GM18519 (cell line): ENCODE data around the gene PRR5.

ENCODE experiments used
- ATAC-seq: cut with Tn5 transposase; IDR thresholded peaks from one replicate; pipeline ENCODE4 v1.9.1; 2021; ENCODE audit warnings: mild to moderate bottlenecking, moderate library complexity; ENCODE audit not compliant: unreplicated experiment, low FRiP score

Gene PRR5

DNA sequence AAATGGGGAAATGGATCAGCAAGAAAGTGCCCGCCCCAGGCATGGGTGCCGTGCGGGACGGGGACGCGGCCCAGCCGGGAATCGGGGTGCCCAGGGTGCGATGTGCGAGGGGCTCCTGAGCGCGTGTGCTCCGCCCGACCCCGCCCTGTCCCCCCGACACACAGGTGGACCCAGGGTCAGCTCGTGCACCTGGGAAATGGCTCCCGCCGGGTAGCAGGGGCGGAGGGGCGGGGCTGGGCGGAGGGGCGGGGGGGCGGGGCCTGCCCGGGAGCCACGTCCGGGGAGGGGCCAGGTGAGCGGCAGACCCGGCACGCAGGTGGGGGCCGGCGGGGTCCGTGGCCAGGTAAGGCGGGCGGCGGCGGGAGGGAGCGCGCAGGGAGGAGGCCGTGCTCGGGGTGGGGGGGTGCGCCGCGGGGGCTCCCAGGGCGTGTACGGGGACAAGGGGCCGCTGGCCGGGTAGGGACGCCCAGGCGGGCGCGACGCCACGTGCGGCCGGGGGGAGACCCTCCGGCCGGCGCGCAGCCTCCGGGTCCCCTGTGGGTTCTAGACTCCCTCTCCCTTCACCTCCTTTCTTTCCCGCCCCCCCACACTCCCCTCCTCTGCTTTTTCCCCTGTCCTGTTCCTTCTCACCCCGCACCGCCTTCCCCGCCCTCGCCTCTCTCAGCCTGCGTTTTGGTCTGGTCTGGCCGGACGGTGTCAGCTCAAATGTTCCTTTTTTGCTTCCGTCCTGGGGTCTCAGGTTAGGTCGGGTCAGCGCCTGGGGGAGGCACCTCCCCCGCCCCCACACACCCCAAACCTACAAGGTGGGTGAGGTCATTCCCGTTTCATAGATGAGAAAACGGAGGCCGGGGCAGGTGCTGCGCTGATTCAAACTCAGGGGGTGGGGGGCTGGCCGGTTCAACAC lies 50.5 kb downstream of the PRR5 start, which contains the start of gene ARHGAP8:
ARHGAP8 (plus strand) TSS at position 291 of the 904 bp plus-strand sequence. CDS start 33,953 bp downstream, outside the sequence.
- ATAC-seq, result no peak

- ATAC-seq, result no peak
These were observed 51.4 kb downstream of the PRR5 start for GRCh38 chr22:44753189-44754042.

GRCh38 chr22:44754998-44755397 lies 53.0 kb downstream of the PRR5 start:
- ATAC-seq, result no peak

DNA sequence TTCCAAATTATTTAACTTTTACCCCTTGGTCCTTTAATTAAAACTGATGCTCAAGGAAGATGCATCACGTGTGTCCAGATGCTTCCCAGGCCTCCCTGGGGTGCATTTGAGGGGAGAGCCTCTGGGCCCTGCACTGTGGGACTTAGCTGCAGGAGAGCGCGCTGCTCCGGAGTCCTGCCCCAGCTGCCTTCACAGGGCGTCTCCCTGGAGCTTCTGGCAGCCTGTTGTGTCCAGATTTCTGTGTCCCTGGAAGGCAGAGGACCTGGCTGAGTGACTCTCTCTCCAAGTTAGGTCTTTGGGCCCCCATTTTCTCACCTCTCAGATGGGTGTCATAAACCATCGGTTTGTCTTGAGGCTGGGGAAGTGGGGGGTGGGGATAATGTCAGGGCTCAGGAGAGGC lies 53.4 kb downstream of the PRR5 start:
- no peak for ATAC-seq

- ATAC-seq, result no peak
These were observed 54.0 kb downstream of the PRR5 start for GRCh38 chr22:44755956-44756361.

- ATAC-seq, result no peak
These were observed 56.5 kb downstream of the PRR5 start for GRCh38 chr22:44758344-44758973.

DNA sequence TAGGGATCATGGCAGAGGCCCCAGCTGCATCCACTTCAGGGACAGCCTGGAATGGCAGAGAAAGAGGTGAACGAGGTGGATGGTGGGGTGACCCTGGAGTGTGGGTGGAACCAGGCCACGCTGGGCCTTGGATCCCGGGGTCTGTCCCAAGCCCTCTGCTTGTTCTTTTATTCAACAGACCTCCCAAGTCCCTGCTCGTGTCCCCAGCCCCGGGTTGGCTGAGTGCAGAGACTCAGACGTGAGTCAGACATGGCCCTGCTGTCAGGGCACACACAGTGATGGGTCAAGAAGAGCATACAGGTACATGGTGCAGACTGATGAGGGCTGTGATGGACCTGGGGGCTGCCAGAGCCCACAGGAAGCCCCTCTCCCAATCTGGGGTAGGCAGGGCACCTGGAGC lies 57.0 kb downstream of the PRR5 start:
- no peak for ATAC-seq

DNA sequence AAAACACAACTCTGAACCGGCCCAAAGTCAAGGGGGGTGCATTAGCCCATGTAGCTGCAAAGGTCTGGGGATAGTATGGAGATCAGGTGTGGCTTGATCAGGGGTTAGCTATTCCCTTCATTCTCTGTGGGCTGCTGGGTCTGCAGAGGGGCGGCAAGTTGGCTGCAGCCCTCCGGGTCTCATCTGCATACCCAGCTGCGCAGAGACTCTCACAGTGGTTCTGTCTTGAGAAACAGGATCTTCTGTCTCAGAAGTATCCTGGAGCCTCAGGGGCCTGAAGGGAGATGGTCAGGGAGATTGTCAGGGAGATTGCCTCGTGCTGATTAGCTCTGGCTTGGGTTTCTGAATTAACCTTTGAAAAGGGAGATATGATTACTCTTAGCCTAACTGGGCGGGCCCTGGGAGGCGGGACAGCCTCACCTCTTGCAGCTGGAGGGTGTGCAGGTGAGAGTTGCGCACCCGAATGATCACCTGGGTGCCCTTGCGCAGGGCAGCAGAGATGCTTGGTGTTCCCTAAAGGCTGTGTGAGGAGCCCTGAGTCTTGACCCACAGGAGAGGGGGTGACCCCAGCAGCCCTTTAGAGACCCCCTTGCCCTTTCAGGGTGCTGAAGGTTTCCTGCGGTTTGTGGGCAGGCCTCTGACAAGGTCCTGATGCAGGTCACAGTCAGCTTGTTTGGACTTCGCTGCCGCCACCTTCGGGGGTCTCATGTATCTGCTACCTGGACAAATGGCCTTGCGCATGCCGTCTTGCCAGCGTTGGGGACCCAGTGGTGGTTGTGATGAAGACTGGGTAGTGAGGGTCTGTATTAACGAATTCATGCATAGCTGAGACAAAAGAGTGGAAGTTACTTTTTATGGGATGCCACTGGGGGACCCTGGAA lies 57.7 kb downstream of the PRR5 start:
- ATAC-seq, result no peak

GRCh38 chr22:44760476-44760875 lies 58.5 kb downstream of the PRR5 start:
- ATAC-seq, result no peak

- ATAC-seq, result no peak
These were observed 59.0 kb downstream of the PRR5 start for GRCh38 chr22:44761025-44761424.

DNA sequence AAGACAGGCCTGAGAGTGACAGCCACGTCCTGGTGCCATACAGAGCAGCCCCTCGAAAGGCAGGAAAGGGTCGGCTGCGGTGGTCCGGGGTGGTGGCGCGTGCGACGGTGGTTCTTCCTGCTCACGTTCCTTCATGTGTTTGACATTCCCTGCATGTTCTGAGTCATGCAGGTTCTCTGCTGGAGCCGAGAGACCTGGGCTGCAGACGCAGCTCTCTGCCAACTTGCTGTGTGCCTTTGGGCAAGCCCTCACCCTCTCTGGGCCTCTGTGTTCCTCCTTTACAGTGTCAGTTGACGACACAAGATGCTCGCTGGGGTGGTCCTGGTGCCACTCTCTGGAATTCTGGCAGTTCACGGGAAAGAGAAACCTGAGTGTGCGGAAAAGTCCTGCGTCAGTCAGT lies 62.4 kb downstream of the PRR5 start:
- ATAC-seq, result no peak

- ATAC-seq, result no peak
These were observed 63.0 kb downstream of the PRR5 start for GRCh38 chr22:44764974-44765373.

DNA sequence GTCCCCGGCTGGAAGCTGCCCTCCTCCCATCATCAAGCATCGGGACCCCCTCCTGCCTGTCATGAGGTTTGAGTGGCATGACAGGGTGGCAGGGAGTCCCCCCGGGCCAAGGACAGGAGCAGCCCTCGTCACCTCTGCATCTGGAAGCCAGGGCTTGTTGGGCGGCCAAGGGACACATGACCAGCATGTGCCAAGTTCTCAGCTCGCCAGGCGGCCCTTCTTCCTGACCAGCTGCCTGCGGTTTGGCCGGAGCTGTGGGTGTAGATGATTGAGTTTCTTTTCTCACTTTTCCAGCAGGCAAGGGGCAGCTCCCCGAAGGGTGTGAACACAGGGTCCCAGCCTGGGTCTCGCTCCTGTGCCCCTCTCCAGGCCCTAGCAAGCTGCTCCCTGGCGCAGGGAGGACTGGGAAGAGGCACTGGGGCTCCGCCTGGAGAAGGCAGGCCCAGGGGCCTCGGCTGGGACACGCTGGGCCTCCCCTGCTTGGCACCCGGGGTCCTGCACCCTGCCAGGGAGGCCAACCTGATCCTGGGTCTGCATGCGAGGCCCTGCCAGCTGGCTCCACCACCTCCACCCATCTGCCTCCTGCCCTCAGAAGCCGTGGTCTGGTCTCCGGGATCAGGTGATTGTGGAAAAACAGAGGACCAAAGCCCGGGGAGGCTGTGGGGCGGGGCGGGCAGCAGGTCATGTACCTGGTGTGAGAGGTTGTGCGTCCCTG lies 63.7 kb downstream of the PRR5 start:
- ATAC-seq, result no peak

GRCh38 chr22:44773082-44773481 lies 71.1 kb downstream of the PRR5 start:
- ATAC-seq, result no peak

GRCh38 chr22:44775862-44776261 lies 73.9 kb downstream of the PRR5 start:
- no peak for ATAC-seq

GRCh38 chr22:44776605-44777363 lies 74.8 kb downstream of the PRR5 start:
- no peak for ATAC-seq

GRCh38 chr22:44777364-44777755 lies 75.4 kb downstream of the PRR5 start:
- ATAC-seq, result no peak

DNA sequence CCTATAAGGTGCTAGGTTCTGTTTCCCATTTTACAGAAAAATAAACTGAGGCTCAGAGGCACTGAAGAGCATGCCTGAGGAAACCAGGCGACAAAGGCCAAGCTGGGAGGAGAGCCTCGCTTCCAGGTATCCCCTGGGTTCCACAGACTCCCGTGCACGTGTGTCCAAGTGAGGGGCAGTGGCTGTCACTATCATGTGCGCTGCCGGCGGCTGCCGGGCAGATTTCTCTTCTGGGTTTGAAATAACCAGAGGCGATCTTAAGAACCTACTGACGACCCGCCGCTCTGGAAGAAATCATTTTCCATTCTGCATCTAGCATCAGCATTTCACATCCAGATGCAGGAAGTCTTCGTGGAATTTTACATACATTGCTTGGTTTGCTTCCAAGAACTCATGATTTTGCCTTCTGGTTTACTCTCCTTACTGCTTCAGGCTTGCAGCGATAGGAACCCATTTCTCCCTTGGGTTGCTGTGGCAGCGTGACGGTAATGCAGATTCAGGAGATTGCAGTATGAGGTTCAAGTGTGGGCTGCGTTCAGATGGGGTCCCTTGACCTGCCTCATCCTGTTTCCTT lies 79.0 kb downstream of the PRR5 start:
- no peak for ATAC-seq
